Measurements from ENCODE around the gene NRARP. TPM values are rescaled to one million over a fixed set of nuclear protein-coding genes. Genes with fewer than 3 reads are reported as not detected.

NRARP gene
- total RNA-seq, 1 donor, result 0.09 TPM

DNA sequence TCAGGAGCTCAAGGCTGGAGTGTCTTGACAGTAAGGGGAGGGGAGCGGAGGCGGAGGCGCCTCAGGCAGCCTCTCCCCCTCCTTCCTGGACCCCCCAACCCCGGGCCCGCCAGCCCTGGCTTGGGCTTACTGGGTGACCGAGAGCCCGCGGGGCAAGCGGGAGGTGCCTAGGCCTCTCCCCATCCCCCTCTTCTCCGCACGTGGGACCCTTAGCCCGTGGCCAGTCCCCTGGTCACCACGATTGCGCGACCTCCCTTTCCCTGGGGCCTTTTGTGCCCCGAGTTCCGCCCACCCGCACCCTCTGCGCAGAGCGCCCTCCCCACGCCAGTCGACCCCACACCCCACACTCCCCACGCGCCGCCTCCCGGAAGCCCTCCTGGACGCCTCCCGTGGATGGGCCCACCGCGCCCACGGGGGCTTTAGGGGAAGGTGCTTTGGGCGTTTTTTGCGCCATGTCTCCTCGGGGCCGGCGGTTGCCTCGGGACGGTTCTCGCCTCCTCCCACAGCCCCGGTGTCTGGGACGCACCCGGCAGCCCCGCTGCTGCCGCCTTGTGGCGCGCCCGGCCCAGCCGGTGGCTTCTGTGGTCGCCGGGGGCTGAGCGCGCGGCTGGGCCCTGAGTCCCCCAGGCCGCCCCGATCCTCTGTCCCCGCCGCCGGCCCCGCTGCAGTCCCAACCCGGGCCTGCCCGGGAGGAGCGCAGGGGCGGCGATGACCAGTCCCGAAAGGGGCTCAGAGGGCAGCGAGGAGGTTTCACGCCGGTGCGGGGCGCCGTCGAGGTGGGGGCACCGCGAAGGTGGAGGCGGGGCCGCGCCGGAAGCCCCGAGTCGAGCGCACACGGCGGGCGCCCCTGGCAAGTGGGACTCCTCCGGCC lies 21.4 kb downstream of the NRARP start:
- TF ChIP-seq, protein P1, sequence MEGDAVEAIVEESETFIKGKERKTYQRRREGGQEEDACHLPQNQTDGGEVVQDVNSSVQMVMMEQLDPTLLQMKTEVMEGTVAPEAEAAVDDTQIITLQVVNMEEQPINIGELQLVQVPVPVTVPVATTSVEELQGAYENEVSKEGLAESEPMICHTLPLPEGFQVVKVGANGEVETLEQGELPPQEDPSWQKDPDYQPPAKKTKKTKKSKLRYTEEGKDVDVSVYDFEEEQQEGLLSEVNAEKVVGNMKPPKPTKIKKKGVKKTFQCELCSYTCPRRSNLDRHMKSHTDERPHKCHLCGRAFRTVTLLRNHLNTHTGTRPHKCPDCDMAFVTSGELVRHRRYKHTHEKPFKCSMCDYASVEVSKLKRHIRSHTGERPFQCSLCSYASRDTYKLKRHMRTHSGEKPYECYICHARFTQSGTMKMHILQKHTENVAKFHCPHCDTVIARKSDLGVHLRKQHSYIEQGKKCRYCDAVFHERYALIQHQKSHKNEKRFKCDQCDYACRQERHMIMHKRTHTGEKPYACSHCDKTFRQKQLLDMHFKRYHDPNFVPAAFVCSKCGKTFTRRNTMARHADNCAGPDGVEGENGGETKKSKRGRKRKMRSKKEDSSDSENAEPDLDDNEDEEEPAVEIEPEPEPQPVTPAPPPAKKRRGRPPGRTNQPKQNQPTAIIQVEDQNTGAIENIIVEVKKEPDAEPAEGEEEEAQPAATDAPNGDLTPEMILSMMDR (IDR thresholded peaks at IDR 0.05; ENCODE audit: insufficient read depth, low read length), result peak; percentile 35
- no peak for DNase-seq (ENCODE audit: low read depth)
- no peak overlapping the region for H3K4me3 ChIP-seq (ENCODE audit: low read depth, low read length)

- no peak for DNase-seq (ENCODE audit: low read depth)
- no peak overlapping the region for H3K4me3 ChIP-seq (ENCODE audit: low read depth, low read length)
- TF ChIP-seq, protein P1 (IDR thresholded peaks at IDR 0.05; ENCODE audit: insufficient read depth, low read length), result no peak
These were observed 22.2 kb downstream of the NRARP start for GRCh38 chr9:137279741-137280473.

GRCh38 chr9:137278721-137279711 lies 23.1 kb downstream of the NRARP start:
- TF ChIP-seq, protein P1 (IDR thresholded peaks at IDR 0.05; ENCODE audit: insufficient read depth, low read length), result no peak
- peak overlapping the region; percentile 74 for H3K4me3 ChIP-seq (ENCODE audit: low read depth, low read length)
- DNase-seq (ENCODE audit: low read depth), result no peak

DNA sequence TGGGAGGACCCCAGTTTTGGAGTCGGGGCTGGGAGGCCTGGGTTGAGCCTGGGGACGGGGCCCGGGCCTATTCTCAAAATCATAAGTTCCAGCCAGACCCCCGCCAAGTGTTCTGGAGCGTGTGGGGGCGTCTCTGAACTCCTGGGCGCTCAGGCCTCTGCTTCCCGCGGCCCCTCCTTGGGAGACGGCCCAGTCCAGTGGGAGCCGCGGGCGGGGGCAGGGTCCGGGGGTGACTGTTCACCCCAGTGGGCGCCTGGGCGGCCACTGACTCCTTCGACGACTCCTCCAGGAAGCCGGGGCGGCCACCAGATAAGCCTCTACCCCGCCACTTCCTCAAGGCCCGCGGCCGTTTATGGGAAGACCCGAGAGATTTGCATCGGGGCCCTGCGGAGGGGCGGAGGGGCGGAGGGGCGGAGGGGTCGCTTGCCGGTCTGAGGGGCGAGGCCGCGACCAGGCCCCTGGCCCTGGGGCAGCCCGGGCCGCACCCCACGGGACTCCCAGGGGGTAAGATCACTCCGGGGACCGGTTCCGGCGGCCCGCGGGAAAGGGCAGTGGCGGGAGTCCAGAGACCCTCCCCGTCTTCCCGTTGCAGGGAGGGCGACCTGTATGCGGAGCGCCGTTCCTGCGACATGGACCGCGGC lies 23.9 kb downstream of the NRARP start:
- H3K4me3 ChIP-seq (ENCODE audit: low read depth, low read length), result peak overlapping the region; percentile 74
- TF ChIP-seq, protein P1 (IDR thresholded peaks at IDR 0.05; ENCODE audit: insufficient read depth, low read length), result no peak
- DNase-seq (ENCODE audit: low read depth), result no peak

GRCh38 chr9:137277329-137278041 lies 24.6 kb downstream of the NRARP start, which contains the start of gene TOR4A:
Gene TOR4A (plus strand): TSS chr9:137277726. CDS start chr9:137278690, 964 bp downstream.
- H3K4me3 ChIP-seq (ENCODE audit: low read depth, low read length), result peak within 1 kb of the TSS; percentile 74
- peak; percentile 84 for DNase-seq (ENCODE audit: low read depth)
- TF ChIP-seq, protein P1 (IDR thresholded peaks at IDR 0.05; ENCODE audit: insufficient read depth, low read length), result peak; percentile 9

Measured in fibroblast of the aortic adventitia (primary cell).